Measurements from ENCODE around the gene RGS7BP. TPM values are rescaled to one million over a fixed set of nuclear protein-coding genes. Genes with fewer than 3 reads are reported as not detected.

RGS7BP gene
- total and polyA plus RNA-seq, 10 of the 15 experiments (the other 5 are each of a cell fraction or from before 2014, with no cell fraction given): not detected

- TF ChIP-seq IKZF1 (conservative IDR thresholded peaks at IDR 0.05): no peak
Measured at GRCh38 chr5:64634997-64635686, 129.3 kb downstream of the RGS7BP start (continued).

- ChIA-PET RAD21 (ENCODE audit: unreplicated experiment) (interaction anchor here (0.7 to 4.2 kb wide), 3 partner anchors 15 to 846 kb away, joined by 3 to 27 read pairs (median 13); partner anchors contain the start of gene ADAMTS6), SMC1A (ENCODE audit: uncharacterized antibody, unreplicated experiment) (interaction anchor here (0.7 to 9.0 kb wide), 6 partner anchors 12 to 466 kb away, joined by 3 to 91 read pairs (median 6); no protein-coding TSS in a partner anchor), POLR2A (interaction anchor here (0.6 kb wide), 1 partner anchor 805 kb away, joined by 4 read pairs; no protein-coding TSS in a partner anchor), CTCF (interaction anchor here (0.9 to 9.6 kb wide), 7 partner anchors 13 to 846 kb away, joined by 3 to 161 read pairs (median 10); partner anchors contain the start of genes CWC27 and SREK1IP1)
- Histone ChIP-seq H3K27ac (ENCODE audit: control insufficient read depth, insufficient read depth) (no peak overlapping the region), H2AFZ (ENCODE audit: control insufficient read depth, low read depth, low read length) (peak overlapping the region; percentile 54), H3K36me3 (ENCODE audit: control insufficient read depth in 2 of 2, insufficient read depth in 2 of 2, low read length in 1 of 2) (no peaks in the 10 kb centered on the region), H3K4me1 (ENCODE audit: control insufficient read depth, insufficient read depth, low read length) (0 out of 2 replicates have a peak, but pooled peaks cover 5% of the 10 kb centered on the region), H3K4me2 (ENCODE audit: control insufficient read depth, insufficient read depth) (peak overlapping the region; percentile 55; the same call in 1 of the 2 replicates), H3K79me2 (ENCODE audit: control insufficient read depth, insufficient read depth, low read length) (no peaks in the 10 kb centered on the region), H3K27me3 (replicated peaks in 1 of 2; ENCODE audit: control insufficient read depth in 2 of 2, insufficient read depth in 2 of 2, low read length in 1 of 2) (no peaks in the 10 kb centered on the region; a peak in 1 of 4 replicates), H3K9ac (ENCODE audit: control insufficient read depth, insufficient read depth, low read length) (no peak overlapping the region), H3K9me3 (replicated peaks; ENCODE audit: control insufficient read depth, insufficient read depth, low read length) (no peaks in the 10 kb centered on the region), H4K20me1 (ENCODE audit: control insufficient read depth, insufficient read depth) (no peaks in the 10 kb centered on the region), H3K4me3 (no peak overlapping the region)
- intact Hi-C loops (cut with micrococcal nuclease; ENCODE audit: unreplicated experiment) (no loop called here), in situ Hi-C loops (cut with MboI) (loop anchor here (10.0 kb wide), 1 partner anchor 848 kb away; the partner anchor contains the start of gene ADAMTS6)
- BruUV-seq (replicated peaks): no TSS peak
- FAIRE-seq: no peak
- DNase-seq (ENCODE audit: low read depth, low spot score): no peak
- TF ChIP-seq POU2F2 (IDR thresholded peaks at IDR 0.05; ENCODE audit: borderline replicate concordance, low read depth, low read length) (no peak), MAX (IDR thresholded peaks at IDR 0.05; ENCODE audit: low read depth, low read length) (no peak), FOS (IDR thresholded peaks at IDR 0.05; ENCODE audit: borderline replicate concordance, extremely low read depth, insufficient read length) (no peak)
- WGBS (ENCODE audit: insufficient coverage, insufficient replicate concordance, low lambda C conversion rate, missing lambda C conversion rate): 4% methylated on average over 9 of the region's 9 CpGs
- ATAC-seq: peak; percentile 50
Measured at GRCh38 chr5:64637144-64637543, 131.3 kb downstream of the RGS7BP start.
